Activated naive CD8-positive, alpha-beta T cell treated with anti-CD3 and anti-CD28 coated beads, Interleukin-2, amount 50 U/mL, for 24 hours (primary cell): ENCODE measurements around the gene ANKFY1.
A peak's percentile ranks its signal among the peaks of the same experiment; 100 is the strongest.
"Not testable (repeated sequence)": the region's sequence is repeated elsewhere in the genome, so short reads cannot be mapped to it uniquely, and the experiment has no call there.

Experiments used
- ATAC-seq: fragments of 150-1000 bp; cut with Tn5 transposase; one replicate; pipeline ENCODE4 v1.10.0; 2021
- DNase-seq: peaks from one replicate; pipeline ENCODE4 v3.0.0; 2021
- H3K27ac Mint-ChIP-seq: one replicate; pipeline ENCODE4 v1.8.0; 2021; ENCODE audit warnings: mild to moderate bottlenecking, mixed read lengths
- H3K27me3 Mint-ChIP-seq: one replicate; pipeline ENCODE4 v1.8.0; 2021; ENCODE audit warnings: mixed read lengths
- H3K36me3 Mint-ChIP-seq: one replicate; pipeline ENCODE4 v1.8.0; 2021; ENCODE audit warnings: low read depth, mixed read lengths
- H3K4me1 Mint-ChIP-seq: one replicate; pipeline ENCODE4 v1.8.0; 2021; ENCODE audit warnings: mixed read lengths
- H3K4me3 Mint-ChIP-seq: one replicate; pipeline ENCODE4 v1.8.0; 2021; ENCODE audit warnings: mild to moderate bottlenecking, moderate library complexity, mixed read lengths
- H3K9me3 Mint-ChIP-seq: one replicate; pipeline ENCODE4 v1.8.0; 2021; ENCODE audit warnings: mixed read lengths

ANKFY1 gene

GRCh38 chr17:4272213-4272971 is 8.6 kb upstream of the ANKFY1 start:
- Mint-ChIP-seq H3K36me3 (peaks cover 15% of the 10 kb centered on the region), H3K27me3 (no peaks in the 10 kb centered on the region), H3K27ac (peak overlapping the region; percentile 60), H3K4me1 (no peaks in the 10 kb centered on the region), H3K9me3 (no peaks in the 10 kb centered on the region), H3K4me3 (no peak overlapping the region)
- ATAC-seq (no peak), DNase-seq (no peak)

- no peak for ATAC-seq
- H3K27me3 Mint-ChIP-seq = no peaks in the 10 kb centered on the region
- H3K4me1 Mint-ChIP-seq = no peaks in the 10 kb centered on the region
- H3K27ac Mint-ChIP-seq = no peak overlapping the region
- DNase-seq = no peak
- peaks cover 11% of the 10 kb centered on the region for H3K36me3 Mint-ChIP-seq
- no peak overlapping the region for H3K4me3 Mint-ChIP-seq
- H3K9me3 Mint-ChIP-seq = no peaks in the 10 kb centered on the region
These were observed 7.0 kb upstream of the ANKFY1 start for GRCh38 chr17:4270736-4271135.

DNA sequence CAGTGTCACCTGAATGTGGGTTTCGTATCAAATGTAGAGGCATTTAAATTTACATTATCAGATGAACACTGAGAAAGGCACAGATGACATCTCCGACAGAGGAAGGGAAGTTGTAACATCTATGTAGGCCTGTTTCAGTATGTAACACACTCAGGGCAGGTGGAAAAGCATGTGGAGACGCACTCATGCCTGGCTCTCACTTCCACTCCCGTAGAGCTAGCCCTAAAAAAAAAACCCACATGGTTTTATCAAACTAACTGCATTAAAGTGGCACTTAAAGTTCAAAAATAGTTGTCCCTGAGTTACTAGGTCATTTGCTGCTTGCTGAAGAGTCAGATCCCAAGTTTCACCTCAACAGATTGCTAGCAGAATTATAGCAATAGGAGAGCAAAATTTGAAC is 6.1 kb upstream of the ANKFY1 start:
- Mint-ChIP-seq H3K27ac (no peak overlapping the region), H3K36me3 (peaks cover 11% of the 10 kb centered on the region), H3K27me3 (no peaks in the 10 kb centered on the region), H3K4me1 (no peaks in the 10 kb centered on the region), H3K4me3 (no peak overlapping the region), H3K9me3 (no peaks in the 10 kb centered on the region)
- no peak for ATAC-seq
- DNase-seq = no peak

- no peak for DNase-seq
- peaks cover 13% of the 10 kb centered on the region for H3K36me3 Mint-ChIP-seq
- H3K27ac Mint-ChIP-seq = no peak overlapping the region
These were observed 3.6 kb upstream of the ANKFY1 start for GRCh38 chr17:4267402-4267801.

GRCh38 chr17:4266550-4266949 is 2.8 kb upstream of the ANKFY1 start:
- Mint-ChIP-seq H3K4me3 (no peak overlapping the region), H3K27me3 (no peaks in the 10 kb centered on the region), H3K27ac (no peak overlapping the region), H3K36me3 (peaks cover 10% of the 10 kb centered on the region), H3K9me3 (no peaks in the 10 kb centered on the region), H3K4me1 (peaks cover 26% of the 10 kb centered on the region)
- ATAC-seq (no peak), DNase-seq (no peak)

More at GRCh38 chr17:4267402-4267801, 3.6 kb upstream of the ANKFY1 start:
- peaks cover 17% of the 10 kb centered on the region for H3K4me1 Mint-ChIP-seq
- no peak for ATAC-seq
- H3K4me3 Mint-ChIP-seq = no peak overlapping the region
- no peaks in the 10 kb centered on the region for H3K9me3 Mint-ChIP-seq
- no peaks in the 10 kb centered on the region for H3K27me3 Mint-ChIP-seq

- no peak for DNase-seq
- H3K4me1 Mint-ChIP-seq = peaks cover 34% of the 10 kb centered on the region
- no peak for ATAC-seq
- peaks cover 9% of the 10 kb centered on the region for H3K9me3 Mint-ChIP-seq
- H3K27me3 Mint-ChIP-seq = no peaks in the 10 kb centered on the region
- H3K4me3 Mint-ChIP-seq = peak overlapping the region; percentile 86
- peaks cover 33% of the 10 kb centered on the region for H3K36me3 Mint-ChIP-seq
- H3K27ac Mint-ChIP-seq = peak overlapping the region; percentile 80
These were observed 1.1 kb downstream of the ANKFY1 start for GRCh38 chr17:4262703-4263102.

- no peaks in the 10 kb centered on the region for H3K27me3 Mint-ChIP-seq
- H3K9me3 Mint-ChIP-seq = peaks cover 10% of the 10 kb centered on the region
- no peak overlapping the region for H3K27ac Mint-ChIP-seq
- DNase-seq = no peak
- peaks cover 46% of the 10 kb centered on the region for H3K4me1 Mint-ChIP-seq
- no peak for ATAC-seq
- H3K36me3 Mint-ChIP-seq = peaks cover 45% of the 10 kb centered on the region
- peak overlapping the region; percentile 2 for H3K4me3 Mint-ChIP-seq
These were observed 2.3 kb downstream of the ANKFY1 start for GRCh38 chr17:4261452-4261851.

DNA sequence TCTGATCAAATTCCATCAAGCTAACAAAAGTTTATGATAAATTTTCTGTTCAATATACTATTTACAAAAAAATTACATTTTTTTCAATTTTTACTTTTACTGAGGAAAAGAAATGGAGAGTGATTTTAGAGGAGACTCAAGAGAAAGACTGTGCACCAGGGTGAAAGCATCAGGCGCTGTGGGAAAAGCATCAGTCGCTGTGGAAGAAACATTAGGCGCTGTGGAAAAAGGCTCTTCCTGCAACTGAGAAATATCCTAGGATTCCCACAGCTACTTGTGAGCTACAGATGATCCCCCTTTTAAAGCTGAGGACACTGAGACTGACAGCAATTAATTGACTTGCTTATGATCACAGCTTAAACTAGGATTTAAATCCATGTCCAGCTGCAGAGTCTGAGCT is 4.9 kb downstream of the ANKFY1 start:
- Mint-ChIP-seq H3K9me3 (peaks cover 10% of the 10 kb centered on the region), H3K27ac (no peak overlapping the region), H3K36me3 (peaks cover 55% of the 10 kb centered on the region), H3K4me1 (peaks cover 46% of the 10 kb centered on the region), H3K4me3 (no peak overlapping the region), H3K27me3 (no peaks in the 10 kb centered on the region)
- ATAC-seq (no peak), DNase-seq (no peak)

GRCh38 chr17:4256952-4257351 is 6.8 kb downstream of the ANKFY1 start:
- Mint-ChIP-seq H3K27me3 (no peaks in the 10 kb centered on the region), H3K9me3 (peaks cover 10% of the 10 kb centered on the region), H3K36me3 (peaks cover 51% of the 10 kb centered on the region), H3K4me1 (peaks cover 38% of the 10 kb centered on the region), H3K4me3 (no peak overlapping the region), H3K27ac (peak overlapping the region; percentile 46)
- peak; percentile 80 for ATAC-seq
- no peak for DNase-seq

DNA sequence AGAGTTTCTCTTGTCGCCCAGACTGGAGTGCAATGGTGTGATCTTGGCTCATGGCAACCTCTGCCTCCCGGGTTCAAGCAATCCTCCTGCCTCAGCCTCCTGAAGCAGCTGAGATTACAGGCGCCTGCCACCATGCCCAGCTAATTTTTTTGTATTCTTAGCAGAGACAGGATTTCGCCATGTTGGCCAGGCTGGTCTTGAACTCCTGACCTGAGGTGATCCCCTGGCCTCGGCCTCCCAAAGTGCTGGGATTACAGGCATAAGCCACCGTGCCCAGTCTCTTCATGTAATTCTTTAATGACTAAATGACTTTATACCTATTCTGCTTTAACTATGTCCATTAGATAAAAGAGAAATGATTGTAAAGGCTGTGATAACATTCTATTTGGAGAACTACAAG is 8.5 kb downstream of the ANKFY1 start:
- not testable (repeated sequence) for H3K27me3 Mint-ChIP-seq, ATAC-seq, H3K27ac Mint-ChIP-seq, H3K4me3 Mint-ChIP-seq, DNase-seq
- Mint-ChIP-seq H3K36me3 (peaks cover 39% of the 10 kb centered on the region), H3K9me3 (peaks cover 10% of the 10 kb centered on the region), H3K4me1 (peaks cover 39% of the 10 kb centered on the region)

DNA sequence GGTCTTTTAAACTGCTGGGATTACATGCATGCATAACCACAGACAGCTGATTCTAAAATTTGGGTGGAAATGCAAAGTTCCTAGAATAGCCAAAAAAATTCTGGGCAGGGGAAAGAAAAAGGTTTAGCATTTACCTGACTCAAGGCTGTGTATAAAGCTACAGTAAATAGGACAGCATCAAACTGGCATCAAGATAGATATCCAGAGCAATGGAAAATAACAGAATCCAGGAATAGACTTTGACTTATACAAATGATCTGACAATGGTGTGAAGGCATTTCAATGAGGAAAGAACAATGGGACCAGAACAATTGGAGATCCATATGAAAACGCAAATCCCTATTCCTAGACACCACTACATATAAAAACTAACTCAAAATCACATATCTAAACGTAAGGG is 12.9 kb downstream of the ANKFY1 start:
- peaks cover 16% of the 10 kb centered on the region for H3K36me3 Mint-ChIP-seq
- H3K4me1 Mint-ChIP-seq = peaks cover 40% of the 10 kb centered on the region

DNA sequence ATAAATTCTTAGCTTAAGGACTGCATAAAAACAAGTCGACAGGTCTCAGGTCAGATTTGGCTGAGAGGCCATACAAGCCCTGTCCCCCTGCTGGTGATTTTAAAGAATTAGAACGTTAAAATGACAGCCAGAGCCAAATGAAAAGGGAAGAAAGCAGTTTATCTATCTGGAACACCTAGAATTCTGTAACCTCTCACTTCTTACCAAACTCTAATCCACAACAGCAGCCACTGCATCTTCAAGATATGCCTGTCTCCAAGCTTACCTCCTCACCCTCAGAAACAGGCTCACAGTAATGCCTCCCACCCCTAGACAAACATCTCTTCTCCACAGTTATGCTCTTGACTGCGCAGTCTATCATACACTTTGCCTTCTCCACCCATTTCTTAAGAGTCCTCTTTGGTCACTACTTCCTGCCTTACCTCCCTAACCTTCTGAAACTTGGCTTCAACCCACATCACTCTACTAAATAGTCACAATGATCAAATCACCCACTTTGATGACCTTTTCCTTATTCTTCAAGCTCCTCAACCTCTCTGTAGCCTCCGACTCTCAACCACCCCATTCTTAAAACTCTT is 14.2 kb downstream of the ANKFY1 start:
- DNase-seq (no peak), ATAC-seq (no peak)
- no peaks in the 10 kb centered on the region for H3K9me3 Mint-ChIP-seq
- no peak overlapping the region for H3K4me3 Mint-ChIP-seq
- peak overlapping the region; percentile 11 for H3K27ac Mint-ChIP-seq
- H3K36me3 Mint-ChIP-seq = peaks cover 9% of the 10 kb centered on the region
- H3K4me1 Mint-ChIP-seq = peaks cover 37% of the 10 kb centered on the region
- H3K27me3 Mint-ChIP-seq = no peaks in the 10 kb centered on the region

More for the DNA sequence above, 12.9 kb downstream of the ANKFY1 start:
- Mint-ChIP-seq H3K27me3 (no peaks in the 10 kb centered on the region), H3K27ac (no peak overlapping the region), H3K4me3 (no peak overlapping the region), H3K9me3 (no peaks in the 10 kb centered on the region)
- ATAC-seq (no peak), DNase-seq (no peak)

- Mint-ChIP-seq H3K36me3 (peaks cover 9% of the 10 kb centered on the region), H3K27ac (no peak overlapping the region), H3K9me3 (no peaks in the 10 kb centered on the region), H3K4me1 (peaks cover 38% of the 10 kb centered on the region), H3K4me3 (no peak overlapping the region), H3K27me3 (no peaks in the 10 kb centered on the region)
- ATAC-seq (no peak), DNase-seq (no peak)
These were observed 15.1 kb downstream of the ANKFY1 start for GRCh38 chr17:4248504-4249277.

DNA sequence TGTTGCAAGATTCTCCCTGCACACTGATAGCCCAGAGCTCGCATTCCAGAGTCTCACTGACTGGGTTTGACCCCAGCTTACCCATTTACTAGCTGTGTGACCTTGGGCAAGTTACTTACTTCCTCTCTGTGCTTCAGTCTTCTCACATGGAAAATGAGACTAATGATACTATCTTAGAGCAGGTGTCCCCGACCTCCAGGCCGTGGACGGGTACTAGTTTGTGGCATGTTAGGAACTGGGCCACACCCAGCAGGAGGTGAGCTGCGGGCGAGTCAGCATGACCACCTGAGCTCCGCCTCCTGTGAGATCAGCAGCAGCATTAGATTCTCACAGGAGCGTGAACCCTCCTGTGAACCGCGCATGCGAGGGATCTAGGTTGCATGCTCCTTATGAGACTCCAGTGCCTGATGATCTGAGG is 15.8 kb downstream of the ANKFY1 start:
- no peaks in the 10 kb centered on the region for H3K9me3 Mint-ChIP-seq
- ATAC-seq = peak; percentile 29
- no peak overlapping the region for H3K27ac Mint-ChIP-seq
- peaks cover 9% of the 10 kb centered on the region for H3K36me3 Mint-ChIP-seq
- H3K27me3 Mint-ChIP-seq = no peaks in the 10 kb centered on the region
- no peak overlapping the region for H3K4me3 Mint-ChIP-seq
- peaks cover 35% of the 10 kb centered on the region for H3K4me1 Mint-ChIP-seq
- DNase-seq = no peak
